ENCODE measurements around the gene PIWIL4.

PIWIL4 gene

GRCh38 chr11:94585399-94585798 lies 18.2 kb downstream of the PIWIL4 start:
- Histone ChIP-seq H3F3A (ENCODE audit: low read depth) (no peaks in the 10 kb centered on the region), H3K79me2 (ENCODE audit: insufficient read depth, low read length) (no peaks in the 10 kb centered on the region), H3K36me3 (ENCODE audit: insufficient read depth, low read length) (no peaks in the 10 kb centered on the region), H3K4me1 (ENCODE audit: insufficient read depth, low read length, poor library complexity, severe bottlenecking) (no peaks in the 10 kb centered on the region), H3K27me3 (ENCODE audit: insufficient read depth, low read length, poor library complexity, severe bottlenecking) (no peaks in the 10 kb centered on the region), H3K4me3 (ENCODE audit: low read length, poor library complexity, severe bottlenecking) (no peak overlapping the region), H3K9me2 (replicated peaks; ENCODE audit: low read depth, low read length) (no peaks in the 10 kb centered on the region), H3K9me3 (ENCODE audit: insufficient read depth, low read depth, low read length) (no peaks in the 10 kb centered on the region), H3K4me2 (ENCODE audit: low read depth, low read length, poor library complexity, severe bottlenecking) (no peak overlapping the region), H4K20me1 (ENCODE audit: insufficient read depth, low read length, poor library complexity, severe bottlenecking) (no peaks in the 10 kb centered on the region), H2AFZ (ENCODE audit: low read length) (no peak overlapping the region), H3K9ac (ENCODE audit: low read depth, low read length, poor library complexity, severe bottlenecking) (no peak overlapping the region)
- TF ChIP-seq EZH2phosphoT487 (IDR thresholded peaks at IDR 0.05; ENCODE audit: borderline replicate concordance) (no peak), CTCF (conservative IDR thresholded peaks at IDR 0.05; ENCODE audit: low read length) (no peak)

GRCh38 chr11:94586546-94586945 lies 19.4 kb downstream of the PIWIL4 start:
- H4K20me1 ChIP-seq (ENCODE audit: insufficient read depth, low read length, poor library complexity, severe bottlenecking) = no peaks in the 10 kb centered on the region
- no peaks in the 10 kb centered on the region for H3K79me2 ChIP-seq (ENCODE audit: insufficient read depth, low read length)
- H3K4me1 ChIP-seq (ENCODE audit: insufficient read depth, low read length, poor library complexity, severe bottlenecking) = no peaks in the 10 kb centered on the region
- H3F3A ChIP-seq (ENCODE audit: low read depth) = no peaks in the 10 kb centered on the region
- H2AFZ ChIP-seq (ENCODE audit: low read length) = no peak overlapping the region
- H3K9me2 ChIP-seq (replicated peaks; ENCODE audit: low read depth, low read length) = no peaks in the 10 kb centered on the region
- no peaks in the 10 kb centered on the region for H3K27me3 ChIP-seq (ENCODE audit: insufficient read depth, low read length, poor library complexity, severe bottlenecking)
- H3K9ac ChIP-seq (ENCODE audit: low read depth, low read length, poor library complexity, severe bottlenecking) = no peak overlapping the region
- no peaks in the 10 kb centered on the region for H3K9me3 ChIP-seq (ENCODE audit: insufficient read depth, low read depth, low read length)
- H3K36me3 ChIP-seq (ENCODE audit: insufficient read depth, low read length) = no peaks in the 10 kb centered on the region
- no peak for TF ChIP-seq EZH2phosphoT487 (IDR thresholded peaks at IDR 0.05; ENCODE audit: borderline replicate concordance)
- no peak for TF ChIP-seq CTCF (conservative IDR thresholded peaks at IDR 0.05; ENCODE audit: low read length)
- H3K4me2 ChIP-seq (ENCODE audit: low read depth, low read length, poor library complexity, severe bottlenecking) = no peak overlapping the region
- no peak overlapping the region for H3K4me3 ChIP-seq (ENCODE audit: low read length, poor library complexity, severe bottlenecking)

- no peaks in the 10 kb centered on the region for H3K79me2 ChIP-seq (ENCODE audit: insufficient read depth, low read length)
- H3F3A ChIP-seq (ENCODE audit: low read depth) = no peaks in the 10 kb centered on the region
- TF ChIP-seq CTCF (conservative IDR thresholded peaks at IDR 0.05; ENCODE audit: low read length) = no peak
- TF ChIP-seq EZH2phosphoT487 (IDR thresholded peaks at IDR 0.05; ENCODE audit: borderline replicate concordance) = no peak
- H3K9ac ChIP-seq (ENCODE audit: low read depth, low read length, poor library complexity, severe bottlenecking) = no peak overlapping the region
- no peak overlapping the region for H3K4me3 ChIP-seq (ENCODE audit: low read length, poor library complexity, severe bottlenecking)
- H3K4me2 ChIP-seq (ENCODE audit: low read depth, low read length, poor library complexity, severe bottlenecking) = no peak overlapping the region
- no peaks in the 10 kb centered on the region for H3K27me3 ChIP-seq (ENCODE audit: insufficient read depth, low read length, poor library complexity, severe bottlenecking)
- H4K20me1 ChIP-seq (ENCODE audit: insufficient read depth, low read length, poor library complexity, severe bottlenecking) = no peaks in the 10 kb centered on the region
- no peaks in the 10 kb centered on the region for H3K4me1 ChIP-seq (ENCODE audit: insufficient read depth, low read length, poor library complexity, severe bottlenecking)
- H2AFZ ChIP-seq (ENCODE audit: low read length) = no peak overlapping the region
- H3K36me3 ChIP-seq (ENCODE audit: insufficient read depth, low read length) = no peaks in the 10 kb centered on the region
- H3K9me3 ChIP-seq (ENCODE audit: insufficient read depth, low read depth, low read length) = no peaks in the 10 kb centered on the region
- no peaks in the 10 kb centered on the region for H3K9me2 ChIP-seq (replicated peaks; ENCODE audit: low read depth, low read length)
These were observed 19.8 kb downstream of the PIWIL4 start for GRCh38 chr11:94586978-94587377.
